Mesendoderm (in vitro differentiated cells): ENCODE data around the gene LYPD6.
"Not testable (repeated sequence)": the region's sequence is repeated elsewhere in the genome, so short reads cannot be mapped to it uniquely, and the experiment has no call there.

ENCODE experiments used
- DNase-seq: peaks from one replicate; pipeline ENCODE4 v3.0.0; 2013
- H2AK5ac ChIP-seq: 2 replicates; pipeline ENCODE4 v1.6.1; 2013; ENCODE audit warnings: low read length, inconsistent platforms
- H2BK120ac ChIP-seq: 2 replicates; pipeline ENCODE4 v1.6.1; 2013; ENCODE audit warnings: low read depth, mild to moderate bottlenecking, low read length, moderate library complexity, mixed read lengths
- H2BK15ac ChIP-seq: replicated peaks from 2 replicates; pipeline ENCODE4 v1.6.1; 2013; ENCODE audit warnings: low read depth, mild to moderate bottlenecking, moderate library complexity
- H2BK5ac ChIP-seq: 2 replicates; pipeline ENCODE4 v1.6.1; 2013; ENCODE audit warnings: low read length, inconsistent platforms
- H3K18ac ChIP-seq: 2 replicates; pipeline ENCODE4 v1.6.1; 2013; ENCODE audit warnings: mild to moderate bottlenecking, low read length, mixed read lengths
- H3K23ac ChIP-seq: one replicate; pipeline ENCODE4 v1.6.1; 2013; ENCODE audit warnings: low read length
- H3K27ac ChIP-seq: 2 replicates; pipeline ENCODE4 v1.5.1; 2013; ENCODE audit warnings: low read depth, mild to moderate bottlenecking, inconsistent platforms, low read length, moderate library complexity
- H3K27me3 ChIP-seq: 2 replicates; pipeline ENCODE4 v1.6.1; 2013; ENCODE audit warnings: low read length, control low read depth, mild to moderate bottlenecking, inconsistent platforms; ENCODE audit not compliant: insufficient read depth, poor library complexity
- H3K36me3 ChIP-seq: 2 replicates; pipeline ENCODE4 v1.6.1; 2013; ENCODE audit warnings: low read length, inconsistent platforms; ENCODE audit not compliant: control insufficient read depth, insufficient read depth
- H3K4ac ChIP-seq: one replicate; pipeline ENCODE4 v1.6.1; 2013; ENCODE audit warnings: low read depth, mild to moderate bottlenecking, low read length, moderate library complexity
- H3K4me1 ChIP-seq: 2 replicates; pipeline ENCODE4 v1.6.1; 2013; ENCODE audit warnings: low read depth, low read length, inconsistent platforms; ENCODE audit not compliant: control insufficient read depth
- H3K4me2 ChIP-seq: 2 replicates; pipeline ENCODE4 v1.6.1; 2013; ENCODE audit warnings: low read length
- H3K4me3 ChIP-seq: 2 replicates; pipeline ENCODE4 v1.5.1; 2013; ENCODE audit warnings: mild to moderate bottlenecking, low read length
- H3K56ac ChIP-seq: one replicate; pipeline ENCODE4 v1.6.1; 2013; ENCODE audit warnings: low read length
- H3K79me1 ChIP-seq: 2 replicates; pipeline ENCODE4 v1.6.1; 2013; ENCODE audit warnings: low read length, inconsistent platforms
- H3K79me2 ChIP-seq: 2 replicates; pipeline ENCODE4 v1.6.1; 2013; ENCODE audit warnings: mild to moderate bottlenecking, low read length; ENCODE audit not compliant: control insufficient read depth, insufficient read depth
- H3K9ac ChIP-seq: 2 replicates; pipeline ENCODE4 v1.6.1; 2013; ENCODE audit warnings: low read length, inconsistent platforms
- H4K5ac ChIP-seq: one replicate; pipeline ENCODE4 v1.6.1; 2013; ENCODE audit warnings: low read length
- H4K8ac ChIP-seq: one replicate; pipeline ENCODE4 v1.6.1; 2013; ENCODE audit warnings: low read depth, mild to moderate bottlenecking, control low read depth, low read length, moderate library complexity
- WGBS: extraction: QIAGEN DNeasy Blood & Tissue Kit; methylation state at CpG from one replicate; pipeline ENCODE4 v1.1.7; 2013; ENCODE audit warnings: low lambda C conversion rate, missing lambda C conversion rate; ENCODE audit not compliant: insufficient coverage; ENCODE audit errors: extremely low coverage; 5-methylcytosine and 5-hydroxymethylcytosine counted together

Gene LYPD6

DNA sequence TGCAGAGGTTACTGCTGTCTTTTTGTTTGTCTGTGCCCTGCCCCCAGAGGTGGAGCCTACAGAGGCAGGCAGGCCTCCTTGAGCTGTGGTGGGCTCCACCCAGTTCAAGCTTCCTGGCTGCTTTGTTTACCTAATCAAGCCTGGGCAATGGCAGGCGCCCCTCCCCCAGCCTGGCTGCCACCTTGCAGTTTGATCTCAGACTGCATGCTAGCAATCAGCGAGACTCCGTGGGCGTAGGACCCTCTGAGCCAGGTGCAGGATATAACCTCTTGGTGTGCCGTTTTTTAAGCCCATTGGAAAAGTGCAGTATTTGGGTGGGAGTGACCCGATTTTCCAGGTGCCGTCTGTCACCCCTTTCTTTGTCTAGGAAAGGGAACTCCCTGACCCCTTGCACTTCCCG lies 176.4 kb downstream of the LYPD6 start:
- H3K4ac ChIP-seq, H3K27ac ChIP-seq, H3K18ac ChIP-seq, H3K4me1 ChIP-seq, H3K4me3 ChIP-seq, DNase-seq, H3K79me2 ChIP-seq, H2BK5ac ChIP-seq, H3K9ac ChIP-seq, H3K56ac ChIP-seq, H4K5ac ChIP-seq, H3K4me2 ChIP-seq, H2BK15ac ChIP-seq, H2AK5ac ChIP-seq, H2BK120ac ChIP-seq, H4K8ac ChIP-seq, H3K27me3 ChIP-seq, H3K23ac ChIP-seq, H3K36me3 ChIP-seq, H3K79me1 ChIP-seq: not testable (repeated sequence)
- WGBS = no CpG with 5 or more reads among the region's 8 CpGs

DNA sequence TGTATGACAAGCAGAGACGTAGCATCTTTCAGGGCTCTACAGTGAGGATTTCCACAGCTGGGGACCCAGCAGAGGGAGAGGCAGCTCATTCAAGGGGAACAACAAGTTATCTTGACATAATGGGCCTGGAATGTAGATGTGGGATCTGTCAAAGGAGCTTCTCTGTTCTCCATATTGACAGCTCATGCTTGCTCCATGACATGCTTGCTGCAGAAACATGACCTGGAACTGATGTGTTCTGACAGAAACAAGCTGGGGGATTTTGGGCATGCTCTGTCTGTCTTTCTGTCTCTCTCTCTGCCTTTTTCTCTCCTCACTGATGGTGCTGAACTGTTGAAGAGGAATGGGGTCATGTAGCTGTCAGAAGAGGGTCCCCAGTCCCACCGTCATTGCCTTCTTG lies 177.6 kb downstream of the LYPD6 start:
- no peak overlapping the region for H3K4me3 ChIP-seq
- no peak overlapping the region for H2BK15ac ChIP-seq
- H3K79me2 ChIP-seq = no peaks in the 10 kb centered on the region
- H3K79me1 ChIP-seq = no peaks in the 10 kb centered on the region
- no peaks in the 10 kb centered on the region for H3K27me3 ChIP-seq
- H3K27ac ChIP-seq = no peak overlapping the region
- H3K18ac ChIP-seq = no peak overlapping the region
- H2AK5ac ChIP-seq = no peak overlapping the region
- H3K36me3 ChIP-seq = no peaks in the 10 kb centered on the region
- no peak for DNase-seq
- no peak overlapping the region for H3K4me2 ChIP-seq
- no peaks in the 10 kb centered on the region for H3K4me1 ChIP-seq
- no peak overlapping the region for H3K9ac ChIP-seq
- H4K8ac ChIP-seq = no peak overlapping the region
- no peak overlapping the region for H3K4ac ChIP-seq
- H3K56ac ChIP-seq = no peak overlapping the region
- H2BK120ac ChIP-seq = no peak overlapping the region
- H2BK5ac ChIP-seq = no peak overlapping the region
- H4K5ac ChIP-seq = no peak overlapping the region
- WGBS = no CpG with 5 or more reads among the region's 2 CpGs
- no peak overlapping the region for H3K23ac ChIP-seq

DNA sequence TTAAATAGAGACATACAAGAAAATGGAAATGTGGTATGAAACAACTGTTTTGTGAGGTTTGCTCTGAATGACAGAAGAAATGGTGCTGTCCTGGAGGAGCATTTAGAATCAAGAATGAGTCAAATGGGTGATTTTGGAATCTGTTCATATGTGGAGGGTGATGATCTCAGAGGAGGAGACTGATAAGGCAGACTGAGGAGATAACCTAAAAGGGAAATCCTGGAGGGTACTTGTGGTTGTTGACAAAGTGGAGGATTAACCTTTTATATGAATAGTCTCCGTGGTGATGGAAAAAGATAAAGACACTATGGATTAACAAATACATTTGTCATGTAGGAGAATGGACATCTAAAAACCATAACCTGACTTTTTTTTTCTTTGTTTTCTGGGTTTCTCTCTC lies 183.1 kb downstream of the LYPD6 start:
- no peak overlapping the region for H3K9ac ChIP-seq
- no peak overlapping the region for H4K5ac ChIP-seq
- no peak overlapping the region for H2AK5ac ChIP-seq
- no CpG with 5 or more reads among the region's 1 CpG for WGBS
- H2BK15ac ChIP-seq = no peak overlapping the region
- no peaks in the 10 kb centered on the region for H3K4me1 ChIP-seq
- no peaks in the 10 kb centered on the region for H3K27me3 ChIP-seq
- H2BK5ac ChIP-seq = no peak overlapping the region
- no peak overlapping the region for H3K4me3 ChIP-seq
- H2BK120ac ChIP-seq = no peak overlapping the region
- H3K23ac ChIP-seq = no peak overlapping the region
- peak; percentile 39 for DNase-seq
- H3K18ac ChIP-seq = no peak overlapping the region
- no peak overlapping the region for H3K4ac ChIP-seq
- no peak overlapping the region for H3K27ac ChIP-seq
- H3K36me3 ChIP-seq = no peaks in the 10 kb centered on the region
- H3K79me2 ChIP-seq = no peaks in the 10 kb centered on the region
- H3K56ac ChIP-seq = no peak overlapping the region
- H3K79me1 ChIP-seq = no peaks in the 10 kb centered on the region
- no peak overlapping the region for H3K4me2 ChIP-seq
- H4K8ac ChIP-seq = no peak overlapping the region
